Measurements from ENCODE around the gene GRB7. TPM values are rescaled to one million over a fixed set of nuclear protein-coding genes. Genes with fewer than 3 reads are reported as not detected.

Gene GRB7
- total and polyA plus RNA-seq, 2 of the 4 experiments (the other 2 are of a cell fraction) = 0.18 to 0.36 TPM

- TF ChIP-seq, protein P1, sequence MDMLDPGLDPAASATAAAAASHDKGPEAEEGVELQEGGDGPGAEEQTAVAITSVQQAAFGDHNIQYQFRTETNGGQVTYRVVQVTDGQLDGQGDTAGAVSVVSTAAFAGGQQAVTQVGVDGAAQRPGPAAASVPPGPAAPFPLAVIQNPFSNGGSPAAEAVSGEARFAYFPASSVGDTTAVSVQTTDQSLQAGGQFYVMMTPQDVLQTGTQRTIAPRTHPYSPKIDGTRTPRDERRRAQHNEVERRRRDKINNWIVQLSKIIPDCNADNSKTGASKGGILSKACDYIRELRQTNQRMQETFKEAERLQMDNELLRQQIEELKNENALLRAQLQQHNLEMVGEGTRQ (IDR thresholded peaks at IDR 0.05; ENCODE audit: low read depth, low read length) = no peak
- TF ChIP-seq CHD1 (IDR thresholded peaks at IDR 0.05; ENCODE audit: low read depth, low read length) = no peak
Observed at GRCh38 chr17:39702901-39703893, 34.5 kb upstream of the GRB7 start (continued).

- Histone ChIP-seq H3K9me1 (ENCODE audit: insufficient read depth, low read length) (peaks cover 20% of the 10 kb centered on the region), H2BK20ac (ENCODE audit: low read depth, low read length) (no peak overlapping the region), H3K4me2 (ENCODE audit: low read depth, low read length) (no peak overlapping the region), H4K5ac (ENCODE audit: low read depth, low read length) (no peak overlapping the region), H4K91ac (ENCODE audit: insufficient read depth, low read depth, low read length) (no peak overlapping the region), H3K9me3 (ENCODE audit: control insufficient read depth, insufficient read depth, low read length) (no peaks in the 10 kb centered on the region), H2BK120ac (ENCODE audit: low read depth, low read length) (no peak overlapping the region), H2BK5ac (ENCODE audit: low read depth, low read length, poor library complexity, severe bottlenecking) (no peak overlapping the region), H3K18ac (ENCODE audit: low read depth, low read length) (no peak overlapping the region), H3K4ac (ENCODE audit: low read depth, low read length) (no peak overlapping the region), H2AK9ac (replicated peaks; ENCODE audit: low read depth, low read length, poor library complexity) (no peak overlapping the region), H3K36me3 (ENCODE audit: control insufficient read depth, insufficient read depth, low read length) (peaks cover 18% of the 10 kb centered on the region), H2AFZ (replicated peaks; ENCODE audit: low read length, poor library complexity) (no peak overlapping the region), H4K8ac (ENCODE audit: low read depth in 2 of 2, low read length in 2 of 2) (no peak overlapping the region), H3K4me1 (ENCODE audit: control insufficient read depth, insufficient read depth, low read length) (peaks cover 21% of the 10 kb centered on the region), H3K27me3 (ENCODE audit: control insufficient read depth, insufficient read depth, low read length) (no peaks in the 10 kb centered on the region), H2AK5ac (ENCODE audit: low read depth, low read length) (no peak overlapping the region), H3K14ac (replicated peaks; ENCODE audit: low read depth, low read length) (no peak overlapping the region), H3K79me1 (ENCODE audit: low read depth in 1 of 2, low read length in 2 of 2) (peaks cover 0 to 74% of the 10 kb centered on the region in 2 experiments; a peak in 3 of 4 replicates), H2BK15ac (ENCODE audit: low read depth, low read length) (no peak overlapping the region), H3K27ac (ENCODE audit: insufficient read depth, low read length) (no peak overlapping the region), H3K9ac (ENCODE audit: low read depth, low read length) (no peak overlapping the region), H3K4me3 (ENCODE audit: insufficient read depth, low read depth, low read length) (no peak overlapping the region), H4K20me1 (ENCODE audit: insufficient read depth, low read length) (peaks cover 55% of the 10 kb centered on the region), H3K23ac (ENCODE audit: low read depth, low read length) (no peak overlapping the region), H3K56ac (ENCODE audit: extremely low read depth, insufficient read depth, low read length) (no peak overlapping the region)
- WGBS, 2 experiments (ENCODE audit: extremely low coverage in 2 of 2, insufficient read length in 1 of 2) = 93% methylated on average over 2 of the region's 5 CpGs; no CpG with 5 or more reads in 1 of the 2 experiments
- no peak for ATAC-seq (ENCODE audit: low read depth)
- no TSS peak for BruUV-seq (replicated peaks)
- no peak for DNase-seq
- POLR2A ChIA-PET (ENCODE audit: unreplicated experiment) = no interaction called here
- in situ Hi-C loops (cut with MboI; ENCODE audit: low sequenced_read_pairs) (no loop called here), intact Hi-C loops (cut with micrococcal nuclease) (no loop called here), dilution Hi-C loops (cut with HindIII; ENCODE audit: low sequenced_read_pairs, unreplicated experiment) (no loop called here)
- CTCF ChIA-PET = interaction anchor here (0.5 kb wide), 1 partner anchor 98 kb away, joined by 3 read pairs; no protein-coding TSS in a partner anchor
- TF ChIP-seq CHD1 (IDR thresholded peaks at IDR 0.05; ENCODE audit: low read depth, low read length) = no peak
- no peak for TF ChIP-seq SMC3 (IDR thresholded peaks at IDR 0.05; ENCODE audit: low read depth, low read length)
- TF ChIP-seq CEBPB (IDR thresholded peaks at IDR 0.05; ENCODE audit: low read depth, low read length) = no peak
- no peak for TF ChIP-seq RFX5 (IDR thresholded peaks at IDR 0.05; ENCODE audit: low read depth, low read length)
- TF ChIP-seq, protein P1 (IDR thresholded peaks at IDR 0.05; ENCODE audit: low read depth, low read length) = no peak
- TF ChIP-seq FOS (IDR thresholded peaks at IDR 0.05; ENCODE audit: low read depth, low read length) = no peak
- TF ChIP-seq MXI1 (IDR thresholded peaks at IDR 0.05; ENCODE audit: borderline replicate concordance, low read depth, low read length) = no peak
- TF ChIP-seq MAFK (IDR thresholded peaks at IDR 0.05; ENCODE audit: low read depth, low read length) = no peak
- TF ChIP-seq, protein P2, sequence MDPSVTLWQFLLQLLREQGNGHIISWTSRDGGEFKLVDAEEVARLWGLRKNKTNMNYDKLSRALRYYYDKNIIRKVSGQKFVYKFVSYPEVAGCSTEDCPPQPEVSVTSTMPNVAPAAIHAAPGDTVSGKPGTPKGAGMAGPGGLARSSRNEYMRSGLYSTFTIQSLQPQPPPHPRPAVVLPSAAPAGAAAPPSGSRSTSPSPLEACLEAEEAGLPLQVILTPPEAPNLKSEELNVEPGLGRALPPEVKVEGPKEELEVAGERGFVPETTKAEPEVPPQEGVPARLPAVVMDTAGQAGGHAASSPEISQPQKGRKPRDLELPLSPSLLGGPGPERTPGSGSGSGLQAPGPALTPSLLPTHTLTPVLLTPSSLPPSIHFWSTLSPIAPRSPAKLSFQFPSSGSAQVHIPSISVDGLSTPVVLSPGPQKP (IDR thresholded peaks at IDR 0.05; ENCODE audit: borderline replicate concordance, low read depth, low read length) = no peak
Observed at GRCh38 chr17:39703913-39704312, 33.8 kb upstream of the GRB7 start.

Measured in IMR-90 (cell line).